Activated gamma-delta T cell treated with anti-CD3 and anti-CD28 coated beads, Interleukin-2, amount 50 U/mL, for 16 hours (primary cell): Measurements from ENCODE around the gene EPHA3.

Experiments
- DNase-seq: peaks from one replicate; pipeline ENCODE4 v3.0.0-alpha.2; 2020; ENCODE audit warnings: low read depth

The EPHA3 gene

DNA sequence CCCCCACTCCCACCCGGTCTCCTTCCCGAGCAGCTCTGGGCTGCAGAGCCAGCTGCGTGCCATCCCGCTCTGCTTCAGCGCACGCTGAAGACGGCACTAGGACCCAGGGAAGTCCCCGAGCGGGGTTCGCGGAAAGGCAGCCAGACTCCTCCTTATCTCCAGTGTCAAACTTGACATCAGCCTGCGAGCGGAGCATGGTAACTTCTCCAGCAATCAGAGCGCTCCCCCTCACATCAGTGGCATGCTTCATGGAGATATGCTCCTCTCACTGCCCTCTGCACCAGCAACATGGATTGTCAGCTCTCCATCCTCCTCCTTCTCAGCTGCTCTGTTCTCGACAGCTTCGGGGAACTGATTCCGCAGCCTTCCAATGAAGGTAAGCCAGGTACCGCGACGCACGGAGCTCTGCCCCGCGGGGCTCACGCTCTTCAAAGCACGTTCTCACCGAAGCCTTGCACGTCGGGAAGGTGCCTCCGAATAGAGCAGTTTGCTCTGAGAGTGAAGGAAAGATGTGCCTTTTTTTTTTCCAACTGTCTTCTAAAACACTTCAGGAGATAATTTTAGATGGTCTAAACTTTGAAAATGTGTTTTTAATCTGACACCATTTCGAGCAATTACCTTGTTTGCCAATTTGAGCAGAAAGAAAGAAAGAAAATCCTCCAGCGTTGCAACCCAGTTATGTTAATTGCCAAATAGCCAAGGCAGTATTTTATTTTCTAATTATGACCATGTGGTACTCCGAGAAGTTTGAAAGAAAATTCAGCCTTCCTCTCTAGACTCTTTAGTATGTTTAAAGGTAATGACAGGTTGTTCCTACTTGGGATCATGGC lies at the start of gene EPHA3:
EPHA3 (plus strand) TSS at position 161 of the 830 bp plus-strand sequence; CDS start at position 289, 128 bp downstream.
- no peak for DNase-seq

DNA sequence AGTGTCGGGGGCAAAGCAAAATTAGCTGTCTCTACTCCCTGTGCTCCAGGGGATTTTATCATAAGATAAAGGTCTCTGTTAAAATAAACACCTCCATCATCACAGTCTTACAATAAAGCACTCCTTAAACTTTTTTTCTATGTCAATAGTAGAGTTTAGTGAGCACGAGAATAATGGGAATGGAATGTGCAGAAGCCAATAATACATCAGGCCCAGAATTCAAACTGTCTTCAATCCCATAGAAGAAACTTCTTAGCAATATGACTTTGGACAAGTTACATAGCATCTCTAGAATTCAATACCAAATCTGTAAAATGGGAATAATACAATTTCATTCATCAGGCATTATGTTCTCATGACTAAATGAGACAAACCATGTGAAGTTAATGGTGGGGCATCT lies 49.0 kb upstream of the EPHA3 start:
- DNase-seq = no peak

DNA sequence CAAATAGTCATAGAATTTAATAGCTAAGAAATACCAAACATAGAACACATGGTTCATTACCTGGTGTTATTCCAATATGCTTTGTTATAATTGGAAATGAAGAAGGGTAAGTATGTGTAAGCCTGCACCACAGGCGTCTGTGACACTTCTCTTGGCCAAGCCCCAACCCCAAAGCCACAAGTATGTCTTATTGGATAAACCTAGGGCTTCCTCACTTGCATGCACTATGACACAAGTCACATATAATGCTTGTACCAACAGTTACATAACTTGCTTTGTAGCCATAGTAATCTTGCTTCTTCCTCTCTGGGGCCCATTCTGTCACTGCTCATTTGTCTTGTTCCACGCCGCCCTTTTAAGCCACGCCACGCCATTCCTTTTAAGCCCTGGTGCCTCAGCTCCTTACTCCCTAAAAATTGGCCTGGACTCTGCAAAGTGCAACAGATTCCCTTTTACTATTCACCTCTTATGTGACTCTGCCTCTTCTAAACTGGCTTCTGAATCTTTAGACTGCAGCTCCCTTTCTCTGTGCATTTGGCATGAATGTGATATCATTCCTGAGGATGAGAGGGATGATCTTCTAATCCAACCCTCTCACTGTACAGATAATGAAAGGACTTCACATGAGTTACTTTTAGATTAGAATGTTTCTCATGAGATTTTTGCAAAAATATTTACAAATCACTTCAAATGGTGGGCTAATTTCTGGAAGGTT lies 48.1 kb upstream of the EPHA3 start:
- DNase-seq = no peak

DNA sequence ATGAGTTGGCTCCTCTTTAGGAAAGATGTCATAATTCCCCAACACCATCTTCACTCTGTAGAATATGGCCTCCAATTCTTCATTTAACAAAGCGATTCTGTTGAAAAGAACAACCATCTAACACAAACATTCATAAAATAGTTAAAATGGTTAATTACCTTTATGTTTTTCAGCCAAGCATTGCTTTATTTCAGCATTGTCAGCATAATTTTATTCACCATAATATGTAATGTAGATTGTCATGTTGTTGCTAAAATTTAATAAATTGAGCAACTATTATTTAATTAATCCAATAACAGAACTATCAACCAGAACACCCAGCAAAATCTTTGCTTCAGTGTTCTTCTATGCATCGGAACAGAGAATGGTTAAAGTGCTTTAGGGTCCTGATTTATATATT lies 46.2 kb upstream of the EPHA3 start:
- DNase-seq = no peak

DNA sequence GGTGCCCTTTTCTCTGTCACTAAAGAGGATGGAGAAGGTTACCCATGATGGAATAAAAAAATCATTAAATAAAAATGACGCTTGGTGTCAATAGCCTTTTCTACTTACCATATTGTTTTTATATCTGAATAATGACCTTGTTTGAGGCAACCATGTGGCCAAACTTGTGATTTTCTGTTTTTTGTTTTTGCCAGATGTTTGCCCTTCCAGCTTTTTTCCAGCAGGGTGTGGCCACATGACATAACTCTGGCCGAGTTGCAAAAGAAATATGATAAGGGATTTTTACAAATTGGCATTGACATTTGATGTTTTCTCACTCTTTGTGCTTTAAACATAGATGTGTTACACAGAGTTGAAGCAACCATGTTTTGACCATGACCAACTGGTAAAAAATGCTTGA lies 39.7 kb upstream of the EPHA3 start:
- DNase-seq = no peak

DNA sequence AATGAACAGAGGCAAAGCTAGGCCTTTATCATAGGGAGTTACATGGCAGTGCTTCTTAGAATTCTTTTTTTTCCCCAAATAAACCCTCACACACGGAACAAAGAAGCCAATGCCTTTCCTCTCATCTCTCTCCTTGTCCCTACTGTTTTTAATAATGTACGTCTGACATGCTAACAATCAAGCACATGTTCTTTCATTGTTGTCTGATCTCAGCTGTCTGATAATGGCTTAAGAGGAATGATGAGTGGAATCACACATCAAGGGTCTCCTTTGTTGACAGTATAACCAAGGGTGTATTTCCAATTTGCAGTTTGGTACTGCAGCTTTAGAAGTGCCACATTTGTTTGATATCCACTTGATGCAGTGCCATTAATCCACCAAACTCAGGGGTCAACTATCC lies 34.8 kb upstream of the EPHA3 start:
- DNase-seq = no peak

DNA sequence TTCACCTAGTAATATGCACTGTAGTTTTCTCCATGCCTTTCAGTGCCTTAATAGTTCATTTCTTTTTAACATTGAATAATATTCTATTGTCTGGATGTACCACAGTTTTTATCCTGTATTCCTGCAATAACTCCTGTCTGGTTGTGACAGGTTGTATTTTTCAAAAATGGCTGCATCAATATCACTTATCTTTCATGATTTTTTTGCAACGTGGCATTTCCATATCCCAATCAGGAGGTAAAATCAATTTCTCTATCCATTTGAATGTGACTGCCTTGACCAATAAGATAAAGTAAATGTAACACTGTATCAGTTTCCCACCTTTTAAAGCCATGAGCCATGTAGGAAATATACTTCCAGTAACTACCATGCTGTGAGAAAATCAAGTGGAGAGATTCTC lies 27.5 kb upstream of the EPHA3 start:
- DNase-seq = no peak

DNA sequence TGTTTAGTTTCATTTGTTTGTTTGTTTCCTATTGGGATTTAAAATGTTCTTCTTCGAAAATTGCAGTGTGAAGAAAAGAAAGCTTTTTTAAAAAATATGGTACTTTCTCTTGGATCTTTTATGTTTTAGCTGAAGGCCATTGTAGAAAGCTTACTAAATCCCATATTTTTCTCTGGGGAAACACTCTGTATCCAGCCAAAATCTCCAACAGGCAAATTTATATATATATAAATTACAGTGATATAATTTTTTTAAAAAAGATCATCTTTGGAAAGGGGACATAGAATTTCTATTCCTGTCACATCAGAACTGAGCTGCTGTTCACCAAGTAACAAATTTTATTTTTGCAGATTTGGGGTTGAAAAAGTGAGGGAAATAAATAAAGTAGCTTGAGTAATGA lies 19.6 kb upstream of the EPHA3 start:
- DNase-seq = no peak

DNA sequence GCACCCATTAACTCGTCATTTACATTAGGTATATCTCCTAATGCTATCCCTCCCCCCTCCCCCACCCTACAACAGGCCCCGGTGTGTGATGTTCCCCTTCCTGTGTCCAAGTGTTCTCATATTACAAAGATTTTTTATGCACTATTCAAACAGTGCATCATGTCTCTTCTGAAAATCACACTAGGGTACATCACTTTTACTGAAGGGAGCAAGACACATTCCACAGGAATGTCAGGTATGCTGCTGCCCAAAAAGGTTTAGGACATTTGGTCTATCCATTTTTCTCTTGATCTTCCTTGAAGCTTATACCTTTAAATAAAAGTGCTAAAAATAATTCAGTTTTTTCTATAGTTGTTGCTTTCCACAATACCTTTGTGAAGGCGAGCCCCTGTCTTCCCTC lies 9.2 kb upstream of the EPHA3 start:
- no peak for DNase-seq

DNA sequence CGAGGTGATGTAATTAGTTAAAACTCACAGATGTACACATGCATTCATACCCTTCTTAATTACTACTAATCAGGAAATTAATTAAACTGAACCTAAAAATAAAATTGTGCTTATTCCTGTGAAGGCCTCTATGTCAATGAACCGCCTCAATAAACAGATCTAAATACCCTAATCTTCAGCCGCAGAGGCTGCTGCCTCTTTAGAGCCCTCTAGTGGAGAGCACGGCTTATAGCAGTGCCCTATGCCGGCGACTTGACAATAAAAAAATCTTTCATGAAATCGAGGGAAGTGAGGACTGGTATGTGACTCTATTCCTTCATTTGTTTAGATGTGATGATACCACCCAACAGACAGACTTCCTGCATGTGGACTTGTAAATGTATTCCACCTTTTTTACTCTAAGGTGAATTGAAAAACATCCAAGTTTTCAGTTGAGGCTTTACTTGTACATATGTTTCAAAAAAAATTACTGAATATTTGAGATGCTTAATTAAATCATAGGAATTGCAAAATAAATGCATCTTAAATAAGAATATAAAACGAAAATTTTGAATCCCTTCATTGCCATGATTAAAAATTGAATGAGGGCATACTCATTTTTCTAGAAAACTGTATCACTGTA lies 8.3 kb upstream of the EPHA3 start:
- DNase-seq = no peak

DNA sequence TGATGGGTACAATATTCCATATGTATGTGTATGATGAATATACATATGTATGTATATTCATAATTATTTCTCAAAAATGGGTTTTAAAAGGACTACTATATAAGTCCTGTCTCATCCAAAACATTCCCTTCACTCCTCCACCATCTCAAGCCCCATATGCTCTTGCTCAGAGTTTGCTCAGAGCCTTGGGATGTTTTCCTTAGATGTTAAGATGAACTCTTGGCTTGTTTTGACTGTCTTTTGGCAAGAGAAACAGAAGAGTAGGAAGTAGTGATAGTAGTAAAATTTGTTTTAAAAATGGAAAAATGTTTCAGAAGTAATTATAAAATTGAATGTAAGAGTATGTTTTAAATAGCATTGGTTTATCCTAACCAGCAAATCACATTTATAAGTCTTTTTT lies 6.2 kb upstream of the EPHA3 start:
- no peak for DNase-seq

DNA sequence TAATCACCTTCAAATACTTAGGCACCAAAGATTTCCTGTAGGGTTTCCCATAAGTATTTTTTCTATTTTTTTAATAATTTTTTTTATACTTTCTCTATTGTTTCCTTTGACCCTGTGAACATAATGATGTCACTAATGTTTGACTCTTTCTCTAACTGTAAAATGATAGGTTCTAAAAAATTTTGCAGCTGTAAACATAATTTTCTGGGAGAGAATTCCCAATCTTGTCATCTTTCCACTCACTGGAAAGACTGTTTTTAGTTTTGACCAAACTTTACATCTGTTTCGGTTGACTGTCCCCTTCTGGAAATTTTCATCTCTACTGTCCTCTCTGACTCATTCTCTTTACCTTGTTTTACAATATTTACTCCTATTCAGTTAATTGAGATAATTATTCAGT lies 5.5 kb upstream of the EPHA3 start:
- DNase-seq = no peak

DNA sequence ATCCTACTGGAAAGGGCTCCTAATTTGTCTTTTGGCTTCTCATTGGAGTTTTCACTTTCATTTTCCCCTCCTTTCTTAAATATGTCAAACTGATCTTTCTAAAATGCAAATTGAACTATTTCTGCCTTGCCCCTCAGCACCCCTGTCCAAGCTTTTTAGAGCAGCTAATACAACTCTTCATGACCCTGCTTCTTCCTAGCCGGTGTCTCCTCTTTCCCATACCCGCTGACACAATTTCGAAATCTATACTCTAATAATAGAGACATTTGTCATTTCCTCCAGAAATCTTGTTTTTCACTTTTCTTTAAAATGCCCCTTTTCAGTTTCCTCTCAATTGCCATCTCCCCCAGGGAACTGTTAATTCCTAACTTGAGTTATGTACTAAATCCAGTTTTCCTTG lies 2.9 kb upstream of the EPHA3 start:
- DNase-seq = no peak

DNA sequence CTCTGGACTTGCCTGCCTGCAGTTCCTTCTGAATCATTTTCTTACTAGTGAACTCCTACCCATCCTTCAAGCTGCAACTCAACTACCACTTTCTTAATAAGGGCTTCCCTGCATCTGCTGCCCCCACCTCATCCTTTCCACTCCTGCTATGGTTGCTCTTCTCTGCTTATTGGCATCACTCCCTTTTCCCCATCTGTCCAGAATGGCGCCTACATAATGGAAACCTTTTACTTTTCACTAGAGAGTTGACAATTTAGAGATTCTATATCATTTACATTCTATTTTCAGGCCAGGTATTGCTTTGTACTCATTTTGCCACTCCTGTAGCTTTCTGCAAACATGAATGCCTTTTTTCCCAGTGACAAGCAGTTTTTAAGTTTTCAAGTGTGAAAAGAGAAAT lies 1.9 kb upstream of the EPHA3 start:
- DNase-seq = no peak

DNA sequence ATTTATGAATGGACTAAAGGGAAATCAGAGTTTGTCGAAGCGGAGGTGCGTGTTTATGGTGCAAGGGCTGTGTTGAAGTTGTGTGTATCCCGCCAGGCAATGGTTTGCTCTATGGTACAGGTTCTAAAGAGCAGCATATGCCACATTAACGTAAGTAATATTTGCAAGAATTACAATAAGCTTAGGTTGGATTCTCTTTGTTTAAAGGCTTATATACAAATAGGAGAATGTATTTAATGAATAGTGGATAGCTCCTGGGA lies 800 bp downstream of the EPHA3 start:
- no peak for DNase-seq

DNA sequence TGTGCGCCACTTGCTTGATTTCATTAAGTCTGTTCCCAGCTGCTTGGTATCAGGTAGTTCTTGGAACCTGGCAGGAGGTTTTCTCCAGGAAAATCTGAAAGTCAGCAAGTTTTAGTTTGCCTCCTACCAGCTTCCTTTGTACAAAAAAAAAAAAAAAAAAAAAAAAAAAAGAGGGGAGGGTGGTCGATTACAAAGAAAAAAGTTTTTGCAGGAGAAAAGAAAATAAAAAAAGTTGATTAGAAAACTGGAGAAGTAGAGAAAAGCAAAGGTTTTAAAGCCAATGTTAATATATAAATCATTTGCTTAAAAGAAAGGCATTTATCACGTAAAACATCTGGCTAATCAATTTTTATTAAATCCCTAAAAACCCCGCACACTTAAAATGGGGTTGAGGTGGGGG lies 5.9 kb downstream of the EPHA3 start:
- no peak for DNase-seq

DNA sequence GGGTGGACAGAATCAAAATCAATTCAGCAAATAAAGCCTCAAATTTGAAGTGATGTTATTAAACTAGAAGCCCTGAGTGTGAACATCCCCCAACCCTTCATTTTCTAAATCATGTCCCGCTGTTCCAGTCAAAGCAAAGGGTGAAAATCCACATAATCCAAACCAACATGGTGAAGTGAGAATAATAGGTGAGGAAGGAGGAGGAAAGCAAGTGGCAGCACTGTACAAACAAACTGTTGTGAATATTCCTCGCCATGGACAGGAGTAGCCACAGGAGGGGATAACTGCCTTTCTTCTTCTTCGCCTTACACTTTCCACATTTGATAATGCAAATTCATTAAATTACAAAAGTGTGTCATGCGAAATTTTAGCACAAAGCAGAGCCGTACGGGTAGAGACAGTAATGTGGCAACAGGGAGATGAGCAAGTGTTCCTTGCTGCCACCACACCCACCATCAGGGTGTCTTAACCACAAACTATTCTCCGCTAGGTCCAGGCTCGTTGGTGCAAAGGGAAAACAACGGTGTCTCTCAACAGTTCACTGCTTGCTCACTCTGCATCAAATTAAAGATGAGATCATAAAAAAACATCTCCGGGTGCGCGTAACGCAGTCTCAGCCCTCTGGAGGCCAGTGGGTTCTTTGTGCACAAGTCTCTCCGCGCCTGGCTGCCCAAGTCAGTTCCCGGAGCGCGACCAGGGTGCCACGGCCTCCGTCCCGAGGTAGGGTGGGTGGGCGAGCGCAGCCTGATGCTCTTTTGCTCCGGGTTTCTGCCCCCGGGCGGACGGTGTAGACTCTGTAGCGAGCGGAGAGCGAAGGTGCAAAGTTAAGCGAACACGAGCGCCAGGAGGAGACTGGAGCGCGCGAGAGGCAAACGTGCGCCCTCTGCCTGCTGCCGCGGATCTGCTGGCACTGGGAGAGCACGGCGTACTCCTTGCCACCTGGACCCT lies 6.7 kb downstream of the EPHA3 start:
- DNase-seq = no peak

DNA sequence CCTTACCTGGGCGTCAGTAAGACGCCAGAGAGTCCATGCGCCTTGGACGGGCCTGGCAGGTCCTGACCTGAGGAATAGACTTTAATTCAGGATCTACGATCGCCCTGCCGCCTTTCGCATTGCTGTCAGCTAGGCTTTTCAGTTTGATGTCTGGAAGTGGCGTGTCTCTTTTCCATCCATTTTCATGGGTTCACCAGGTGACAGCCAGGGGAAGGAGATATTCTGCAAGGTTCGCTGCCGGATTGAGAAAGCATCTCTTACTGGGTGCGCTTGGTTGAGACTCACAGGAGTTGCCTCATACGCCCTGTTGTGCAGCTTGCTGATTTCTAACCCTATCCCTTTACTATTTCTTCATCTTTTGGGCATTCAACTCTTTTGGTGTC lies 7.4 kb downstream of the EPHA3 start:
- no peak for DNase-seq

DNA sequence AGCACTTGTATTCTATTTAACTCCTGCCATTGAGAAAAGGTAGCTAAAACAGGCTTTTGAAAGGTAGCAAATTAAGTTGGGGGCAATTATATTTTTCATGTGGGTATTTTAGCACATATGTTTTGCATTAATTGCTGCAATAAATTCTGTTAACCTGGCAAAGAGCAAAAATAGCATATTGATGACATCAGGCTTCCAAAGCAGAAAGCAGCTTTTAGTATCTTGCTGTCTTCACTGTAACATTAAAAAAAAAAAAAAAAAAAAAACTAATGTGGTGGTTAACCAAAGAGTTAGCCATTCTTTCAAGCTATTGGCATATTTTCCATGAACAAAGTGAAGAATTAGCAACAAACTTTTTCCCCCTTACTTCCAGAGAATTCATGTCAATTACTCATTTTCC lies 9.1 kb downstream of the EPHA3 start:
- DNase-seq = no peak

DNA sequence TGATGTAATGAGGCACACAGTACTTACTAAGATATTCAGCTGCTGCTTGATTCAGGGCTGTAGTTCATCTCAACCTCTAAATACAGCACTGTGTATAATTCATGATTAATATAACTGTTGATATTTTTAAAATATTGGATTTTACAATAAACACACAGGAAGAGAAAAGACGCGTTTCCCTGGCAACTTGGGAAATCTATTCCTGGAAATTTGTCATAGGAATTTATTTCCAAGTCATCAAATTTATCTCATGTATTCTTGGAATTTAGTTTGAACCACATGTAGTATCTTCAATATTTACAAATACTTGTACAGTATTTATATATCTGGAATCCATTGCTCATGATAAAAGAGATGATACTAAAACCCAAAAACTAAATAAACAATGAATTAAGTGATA lies 30.6 kb downstream of the EPHA3 start:
- DNase-seq = no peak

DNA sequence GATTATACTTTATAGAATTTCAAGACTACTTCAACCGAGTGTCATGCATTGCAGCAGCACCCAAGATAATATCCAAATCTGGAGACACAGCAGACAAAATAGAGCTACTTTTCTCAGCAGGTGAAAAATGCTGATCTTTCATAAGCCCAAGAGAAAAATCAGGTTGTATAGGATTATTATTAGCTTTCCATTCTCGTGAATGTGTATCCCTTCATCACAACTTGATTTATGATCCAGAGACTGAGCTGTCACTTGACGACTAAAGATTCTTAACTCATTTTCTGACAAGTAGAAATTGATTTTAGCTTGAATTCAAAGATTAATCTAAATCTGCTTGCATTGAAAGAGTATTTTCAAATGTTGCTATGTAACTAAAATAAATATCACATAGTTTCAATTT lies 32.4 kb downstream of the EPHA3 start:
- no peak for DNase-seq

DNA sequence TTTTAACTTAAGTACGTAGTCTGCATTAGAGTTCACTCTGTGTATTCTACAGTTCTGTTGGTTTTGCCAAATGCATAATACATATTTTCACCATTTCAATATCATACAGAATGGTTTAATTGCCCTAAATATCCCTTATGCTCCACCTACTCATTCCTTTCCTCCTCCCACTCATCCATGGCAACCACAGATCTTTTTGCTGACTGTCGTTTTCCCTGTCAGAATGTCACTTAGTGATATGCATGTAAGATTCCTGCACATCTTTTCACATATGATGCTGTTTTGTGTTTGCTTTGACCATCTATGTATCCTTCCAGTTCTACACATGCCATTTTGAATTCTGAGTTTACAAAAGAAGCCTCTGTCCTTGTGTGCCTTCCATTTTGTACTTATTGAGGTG lies 36.7 kb downstream of the EPHA3 start:
- DNase-seq = no peak

DNA sequence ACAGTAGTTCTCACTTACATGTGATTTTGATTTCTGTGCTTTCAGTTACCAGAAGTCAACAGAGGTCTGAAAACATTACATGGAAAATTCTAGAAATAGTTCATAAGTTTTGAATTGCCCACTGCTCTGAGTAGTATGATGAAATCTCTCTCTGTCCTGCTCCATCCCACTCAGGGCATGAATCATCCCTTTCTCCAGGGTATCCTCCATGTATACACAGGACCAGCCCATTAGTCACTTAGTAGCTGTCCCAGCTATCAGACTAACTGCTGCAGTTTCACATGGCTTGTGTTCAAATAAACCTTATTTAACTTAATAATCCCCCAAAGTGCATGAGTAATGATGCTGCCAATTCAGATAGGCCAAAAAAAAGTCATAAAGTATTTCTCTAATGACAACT lies 38.6 kb downstream of the EPHA3 start:
- DNase-seq = no peak
